HG02642 (cell line): ENCODE measurements around the gene UBE2E1.

Source experiments
- ATAC-seq: cut with Tn5 transposase; IDR thresholded peaks from one replicate; pipeline ENCODE4 v1.9.1; 2021; ENCODE audit warnings: mild to moderate bottlenecking; ENCODE audit not compliant: unreplicated experiment, poor library complexity

The UBE2E1 gene

GRCh38 chr3:23817508-23818223, 11.9 kb downstream of the UBE2E1 start:
- no peak for ATAC-seq

- peak; percentile 61 for ATAC-seq
Observed at GRCh38 chr3:23819599-23820360, 14.0 kb downstream of the UBE2E1 start.

- no peak for ATAC-seq
Observed at GRCh38 chr3:23820888-23821287, 15.1 kb downstream of the UBE2E1 start.

GRCh38 chr3:23821858-23822257, 16.1 kb downstream of the UBE2E1 start:
- no peak for ATAC-seq

GRCh38 chr3:23822559-23822958, 16.8 kb downstream of the UBE2E1 start:
- ATAC-seq: no peak

- ATAC-seq: no peak
Observed at GRCh38 chr3:23823620-23824019, 17.9 kb downstream of the UBE2E1 start.

- ATAC-seq: no peak
Observed at GRCh38 chr3:23824699-23825444, 19.1 kb downstream of the UBE2E1 start.

- no peak for ATAC-seq
Observed at GRCh38 chr3:23825802-23826201, 20.0 kb downstream of the UBE2E1 start.

- ATAC-seq: no peak
Observed at GRCh38 chr3:23826382-23827064, 20.8 kb downstream of the UBE2E1 start.

- ATAC-seq: peak; percentile 73
Observed at GRCh38 chr3:23829242-23829934, 23.6 kb downstream of the UBE2E1 start.

- peak; percentile 76 for ATAC-seq
Observed at GRCh38 chr3:23830869-23831484, 25.2 kb downstream of the UBE2E1 start.

- ATAC-seq: peak; percentile 20
Observed at GRCh38 chr3:23831517-23832394, 26.0 kb downstream of the UBE2E1 start.

GRCh38 chr3:23832523-23832922, 26.8 kb downstream of the UBE2E1 start:
- ATAC-seq: no peak

GRCh38 chr3:23834082-23834870, 28.5 kb downstream of the UBE2E1 start:
- ATAC-seq: no peak

GRCh38 chr3:23835087-23835486, 29.3 kb downstream of the UBE2E1 start:
- ATAC-seq: no peak

GRCh38 chr3:23835802-23836201, 30.0 kb downstream of the UBE2E1 start:
- no peak for ATAC-seq

GRCh38 chr3:23836536-23837230, 30.9 kb downstream of the UBE2E1 start:
- no peak for ATAC-seq
